Choroid plexus epithelial cell (primary cell): ENCODE data around the gene ZBTB3.
"Not testable (repeated sequence)": the region's sequence is repeated elsewhere in the genome, so short reads cannot be mapped to it uniquely, and the experiment has no call there.

Source experiments
- DNase-seq: peaks from one replicate; pipeline ENCODE4 v3.0.0-alpha.2; 2010; ENCODE audit warnings: low read depth
- H3K4me3 ChIP-seq: 2 replicates; pipeline ENCODE4 v1.5.1; 2011; ENCODE audit warnings: low read depth, mild to moderate bottlenecking, control low read depth, low read length, moderate library complexity
- CTCF ChIP-seq: conservative IDR thresholded peaks from 2 replicates; pipeline ENCODE4 v1.5.1; 2011; ENCODE audit warnings: low read depth, mild to moderate bottlenecking, control low read depth, inconsistent platforms, low read length, moderate library complexity

The ZBTB3 gene

GRCh38 chr11:62708793-62709192, 45.2 kb downstream of the ZBTB3 start:
- H3K4me3 ChIP-seq = peak overlapping the region; percentile 68
- no peak for TF ChIP-seq CTCF
- no peak for DNase-seq

- DNase-seq = no peak
- TF ChIP-seq CTCF = no peak
- peak overlapping the region; percentile 68 for H3K4me3 ChIP-seq
Measured at GRCh38 chr11:62708392-62708791, 45.6 kb downstream of the ZBTB3 start.

GRCh38 chr11:62707277-62707861, 46.6 kb downstream of the ZBTB3 start, which contains the start of the genes BSCL2 and GNG3:
BSCL2 (minus strand) TSS chr11:62707424; CDS start chr11:62707195, 229 bp downstream.
GNG3 (plus strand) TSS chr11:62707676; CDS start chr11:62708296, 620 bp downstream.
- peak within 1 kb of the TSS; percentile 82 for H3K4me3 ChIP-seq
- no peak for DNase-seq
- no peak for TF ChIP-seq CTCF

- TF ChIP-seq CTCF = no peak
- no peak overlapping the region for H3K4me3 ChIP-seq
- DNase-seq = no peak
Measured at GRCh38 chr11:62706850-62707247, 47.1 kb downstream of the ZBTB3 start.

GRCh38 chr11:62705880-62706849, 47.8 kb downstream of the ZBTB3 start:
- peak overlapping the region; percentile 82 for H3K4me3 ChIP-seq
- no peak for TF ChIP-seq CTCF
- DNase-seq = peak; percentile 94

GRCh38 chr11:62705413-62705812, 48.5 kb downstream of the ZBTB3 start:
- peak overlapping the region; percentile 82 for H3K4me3 ChIP-seq
- TF ChIP-seq CTCF = no peak
- no peak for DNase-seq

GRCh38 chr11:62703921-62704320, 50.0 kb downstream of the ZBTB3 start:
- H3K4me3 ChIP-seq, DNase-seq: not testable (repeated sequence)
